ENCODE data around the gene FEM1C. TPM values are rescaled to one million over a fixed set of nuclear protein-coding genes. Genes with fewer than 3 reads are reported as not detected.

The FEM1C gene, protein sequence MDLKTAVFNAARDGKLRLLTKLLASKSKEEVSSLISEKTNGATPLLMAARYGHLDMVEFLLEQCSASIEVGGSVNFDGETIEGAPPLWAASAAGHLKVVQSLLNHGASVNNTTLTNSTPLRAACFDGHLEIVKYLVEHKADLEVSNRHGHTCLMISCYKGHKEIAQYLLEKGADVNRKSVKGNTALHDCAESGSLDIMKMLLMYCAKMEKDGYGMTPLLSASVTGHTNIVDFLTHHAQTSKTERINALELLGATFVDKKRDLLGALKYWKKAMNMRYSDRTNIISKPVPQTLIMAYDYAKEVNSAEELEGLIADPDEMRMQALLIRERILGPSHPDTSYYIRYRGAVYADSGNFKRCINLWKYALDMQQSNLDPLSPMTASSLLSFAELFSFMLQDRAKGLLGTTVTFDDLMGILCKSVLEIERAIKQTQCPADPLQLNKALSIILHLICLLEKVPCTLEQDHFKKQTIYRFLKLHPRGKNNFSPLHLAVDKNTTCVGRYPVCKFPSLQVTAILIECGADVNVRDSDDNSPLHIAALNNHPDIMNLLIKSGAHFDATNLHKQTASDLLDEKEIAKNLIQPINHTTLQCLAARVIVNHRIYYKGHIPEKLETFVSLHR
- total RNA-seq, result 15.9 and 18.9 TPM in 2 replicates

DNA sequence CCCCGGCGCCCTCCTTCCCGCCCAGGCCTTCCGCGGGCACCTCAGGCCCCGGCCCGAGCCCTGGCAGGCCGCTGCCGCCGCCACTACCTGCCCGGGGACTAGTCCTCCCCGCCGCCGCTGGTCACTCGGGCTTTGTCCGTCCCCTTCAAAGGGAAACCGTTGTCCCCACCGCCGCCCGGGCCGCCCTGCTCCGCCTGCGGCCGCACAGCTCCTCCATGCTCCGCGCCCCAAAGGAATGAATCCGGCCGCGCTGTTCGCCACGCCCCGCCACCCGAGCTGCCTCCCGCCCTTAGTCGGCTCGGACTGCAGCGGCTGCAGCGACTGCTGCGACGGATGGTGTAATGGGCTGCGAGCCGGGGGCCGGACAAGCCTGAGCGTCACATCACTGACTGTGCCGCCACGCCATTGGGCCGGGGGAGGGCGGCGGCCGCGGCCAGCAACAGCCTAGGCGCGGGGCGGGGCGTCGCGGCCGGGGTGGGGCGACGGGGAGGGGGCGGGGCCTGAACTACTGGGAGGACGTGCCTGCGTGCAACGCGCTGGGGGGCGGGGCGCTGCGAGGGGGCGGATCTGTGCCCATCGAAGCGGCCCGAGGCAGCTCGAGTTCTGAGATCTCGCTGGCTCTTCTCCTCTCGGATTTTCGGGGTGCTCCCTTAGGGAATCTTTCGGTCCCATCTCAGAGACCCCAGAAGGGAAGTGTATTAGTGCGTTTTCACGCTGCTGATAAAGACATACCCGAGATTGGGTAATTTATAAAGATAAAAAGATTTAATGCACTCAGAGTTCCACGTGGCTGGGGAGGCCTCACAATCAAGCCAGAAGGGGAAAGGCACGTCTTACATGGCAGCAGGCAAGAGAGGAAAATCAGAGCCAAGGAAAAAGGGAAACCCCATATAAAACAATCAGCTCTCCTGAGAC, at the start of gene FEM1C:
TSS of gene FEM1C (minus strand) at position 340 of the 915 bp plus-strand sequence. CDS start 1,282 bp downstream, outside the sequence.
- TF ChIP-seq, protein P1, sequence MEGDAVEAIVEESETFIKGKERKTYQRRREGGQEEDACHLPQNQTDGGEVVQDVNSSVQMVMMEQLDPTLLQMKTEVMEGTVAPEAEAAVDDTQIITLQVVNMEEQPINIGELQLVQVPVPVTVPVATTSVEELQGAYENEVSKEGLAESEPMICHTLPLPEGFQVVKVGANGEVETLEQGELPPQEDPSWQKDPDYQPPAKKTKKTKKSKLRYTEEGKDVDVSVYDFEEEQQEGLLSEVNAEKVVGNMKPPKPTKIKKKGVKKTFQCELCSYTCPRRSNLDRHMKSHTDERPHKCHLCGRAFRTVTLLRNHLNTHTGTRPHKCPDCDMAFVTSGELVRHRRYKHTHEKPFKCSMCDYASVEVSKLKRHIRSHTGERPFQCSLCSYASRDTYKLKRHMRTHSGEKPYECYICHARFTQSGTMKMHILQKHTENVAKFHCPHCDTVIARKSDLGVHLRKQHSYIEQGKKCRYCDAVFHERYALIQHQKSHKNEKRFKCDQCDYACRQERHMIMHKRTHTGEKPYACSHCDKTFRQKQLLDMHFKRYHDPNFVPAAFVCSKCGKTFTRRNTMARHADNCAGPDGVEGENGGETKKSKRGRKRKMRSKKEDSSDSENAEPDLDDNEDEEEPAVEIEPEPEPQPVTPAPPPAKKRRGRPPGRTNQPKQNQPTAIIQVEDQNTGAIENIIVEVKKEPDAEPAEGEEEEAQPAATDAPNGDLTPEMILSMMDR (IDR thresholded peaks at IDR 0.05; ENCODE audit: insufficient read depth, low read length, poor library complexity, severe bottlenecking), result no peak

DNA sequence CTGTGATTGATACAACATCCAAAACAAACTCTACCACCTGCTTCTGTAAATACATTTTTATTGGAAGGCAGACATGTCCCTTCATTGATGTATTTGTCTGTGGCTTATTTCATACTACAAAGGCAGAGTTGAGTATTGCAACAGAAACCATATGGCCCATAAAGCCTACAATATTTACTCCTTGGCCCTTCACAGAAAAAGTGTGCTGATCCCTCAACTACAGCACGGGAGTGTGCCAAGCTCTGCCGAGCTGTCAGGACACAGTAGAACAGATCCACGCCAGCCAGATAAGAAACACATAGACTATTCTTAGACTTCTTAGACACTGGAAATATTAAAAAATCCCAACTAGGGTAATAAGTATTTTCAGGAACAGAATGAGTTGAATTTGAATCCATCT, 44.5 kb upstream of the FEM1C start:
- Histone ChIP-seq H3K27me3 (ENCODE audit: control insufficient read depth, insufficient read depth, low read length) (no peaks in the 10 kb centered on the region), H3K4me3 (ENCODE audit: low read depth, low read length) (no peak overlapping the region), H3K36me3 (ENCODE audit: control insufficient read depth, insufficient read depth, low read length) (no peaks in the 10 kb centered on the region)
- TF ChIP-seq, protein P1 (IDR thresholded peaks at IDR 0.05; ENCODE audit: insufficient read depth, low read length, poor library complexity, severe bottlenecking), result no peak
- no peak for DNase-seq (ENCODE audit: low read depth)

More for the DNA sequence above, at the start of gene FEM1C:
- peak; percentile 83 for DNase-seq (ENCODE audit: low read depth)
- Histone ChIP-seq H3K4me3 (ENCODE audit: low read depth, low read length) (peak within 1 kb of the TSS; percentile 74), H3K27me3 (ENCODE audit: control insufficient read depth, insufficient read depth, low read length) (no peaks in the 10 kb centered on the region), H3K36me3 (ENCODE audit: control insufficient read depth, insufficient read depth, low read length) (no peaks in the 10 kb centered on the region)

DNA sequence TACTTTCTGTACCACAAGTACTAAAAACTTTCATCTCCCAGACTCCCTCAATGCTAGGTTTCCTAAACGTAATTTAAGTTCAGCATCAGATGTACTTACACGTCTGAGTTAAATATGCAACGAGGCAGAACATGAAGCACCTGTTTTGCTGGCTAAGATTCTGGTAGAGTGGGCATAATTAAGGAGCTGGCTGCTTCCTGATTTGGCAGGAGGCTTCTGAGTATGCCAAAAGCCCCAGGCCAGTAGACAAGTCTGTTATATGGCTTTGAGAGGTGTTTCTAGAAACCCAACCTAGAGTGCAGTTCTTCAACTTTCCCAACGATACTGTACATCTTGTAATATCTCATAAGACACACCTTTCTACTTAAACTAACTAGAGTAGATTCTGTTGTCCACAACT, 44.1 kb upstream of the FEM1C start:
- H3K36me3 ChIP-seq (ENCODE audit: control insufficient read depth, insufficient read depth, low read length), result no peaks in the 10 kb centered on the region
- no peak for DNase-seq (ENCODE audit: low read depth)

DNA sequence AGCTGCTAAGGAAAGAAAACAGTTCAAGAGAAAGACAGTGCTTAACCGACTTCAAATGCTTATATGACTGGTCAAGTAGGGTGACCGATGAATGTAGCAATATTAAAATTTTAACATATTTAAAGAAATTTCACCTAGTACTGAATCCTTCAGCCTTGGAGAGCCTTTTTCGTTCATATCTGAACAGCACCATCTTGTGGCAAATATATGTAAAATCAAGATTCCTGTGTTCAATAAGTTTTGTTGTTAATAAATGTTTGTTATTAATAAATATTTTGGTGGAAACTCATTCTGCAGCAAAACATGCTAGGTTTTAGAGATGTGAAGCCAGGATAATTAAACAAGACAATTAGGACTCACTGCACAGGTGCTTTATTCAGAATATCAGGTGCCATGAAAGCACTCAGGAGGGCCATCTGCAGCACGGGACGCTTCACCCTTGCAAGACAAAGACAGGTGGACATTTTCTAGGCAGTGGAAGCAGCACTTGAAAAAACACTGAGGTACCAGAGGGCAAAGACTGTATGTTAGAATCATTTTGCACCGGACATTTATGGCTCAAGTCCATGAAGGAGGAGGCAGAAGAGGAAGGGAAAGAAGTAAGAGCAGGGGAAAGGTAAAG, 42.1 kb upstream of the FEM1C start:
- DNase-seq (ENCODE audit: low read depth), result no peak
- no peaks in the 10 kb centered on the region for H3K27me3 ChIP-seq (ENCODE audit: control insufficient read depth, insufficient read depth, low read length)
- TF ChIP-seq, protein P1 (IDR thresholded peaks at IDR 0.05; ENCODE audit: insufficient read depth, low read length, poor library complexity, severe bottlenecking), result peak; percentile 24

More for the DNA sequence above, 44.1 kb upstream of the FEM1C start:
- no peaks in the 10 kb centered on the region for H3K27me3 ChIP-seq (ENCODE audit: control insufficient read depth, insufficient read depth, low read length)
- TF ChIP-seq, protein P1 (IDR thresholded peaks at IDR 0.05; ENCODE audit: insufficient read depth, low read length, poor library complexity, severe bottlenecking), result no peak
- no peak overlapping the region for H3K4me3 ChIP-seq (ENCODE audit: low read depth, low read length)

DNA sequence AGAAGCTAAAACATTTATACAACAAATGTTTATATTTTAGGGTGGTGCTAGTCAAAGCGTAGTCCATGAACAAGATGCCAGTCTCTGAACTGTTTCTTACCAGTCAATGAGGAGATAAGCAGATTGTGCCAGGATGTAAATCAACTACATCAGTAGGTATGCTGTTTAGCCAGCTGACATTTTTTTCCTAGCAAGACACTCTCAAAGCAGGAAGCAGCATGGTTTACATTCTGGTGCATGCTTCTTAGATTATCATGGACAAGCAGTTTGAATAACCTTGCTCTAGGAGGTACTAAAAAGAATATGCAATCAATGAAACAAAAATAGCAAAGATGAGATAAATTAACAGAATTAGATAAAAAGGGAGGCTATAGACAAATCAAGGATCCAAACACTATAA, 40.7 kb upstream of the FEM1C start:
- no peaks in the 10 kb centered on the region for H3K27me3 ChIP-seq (ENCODE audit: control insufficient read depth, insufficient read depth, low read length)
- no peak for DNase-seq (ENCODE audit: low read depth)
- no peak overlapping the region for H3K4me3 ChIP-seq (ENCODE audit: low read depth, low read length)
- TF ChIP-seq, protein P1 (IDR thresholded peaks at IDR 0.05; ENCODE audit: insufficient read depth, low read length, poor library complexity, severe bottlenecking), result no peak
- H3K36me3 ChIP-seq (ENCODE audit: control insufficient read depth, insufficient read depth, low read length), result no peaks in the 10 kb centered on the region

More for the DNA sequence above, 42.1 kb upstream of the FEM1C start:
- no peak overlapping the region for H3K4me3 ChIP-seq (ENCODE audit: low read depth, low read length)
- no peaks in the 10 kb centered on the region for H3K36me3 ChIP-seq (ENCODE audit: control insufficient read depth, insufficient read depth, low read length)
